Keratinocyte (primary cell): Measurements from ENCODE around the gene GPT2.

Experiments used
- EZH2 ChIP-seq: IDR thresholded peaks from one replicate; pipeline ENCODE4 v1.6.1; 2012; ENCODE audit warnings: inconsistent platforms, mild to moderate bottlenecking, low read length, moderate library complexity
- TF ChIP-seq, protein P1 (sequence below), 3 experiments: IDR thresholded peaks in 1 of 3; conservative IDR thresholded peaks in 1 of 3; optimal IDR thresholded peaks in 1 of 3; 2 replicates in 2 of 3; 3 replicates in 1 of 3; pipeline versions ENCODE3 to v1.5.1; 2011; ENCODE audit warnings: low read length in 3 of 3, mild to moderate bottlenecking in 3 of 3, moderate library complexity in 2 of 3, control low read depth in 1 of 3, inconsistent platforms in 1 of 3; ENCODE audit not compliant: insufficient read depth in 2 of 3; ENCODE audit errors: extremely low read depth in 1 of 3

DNA sequence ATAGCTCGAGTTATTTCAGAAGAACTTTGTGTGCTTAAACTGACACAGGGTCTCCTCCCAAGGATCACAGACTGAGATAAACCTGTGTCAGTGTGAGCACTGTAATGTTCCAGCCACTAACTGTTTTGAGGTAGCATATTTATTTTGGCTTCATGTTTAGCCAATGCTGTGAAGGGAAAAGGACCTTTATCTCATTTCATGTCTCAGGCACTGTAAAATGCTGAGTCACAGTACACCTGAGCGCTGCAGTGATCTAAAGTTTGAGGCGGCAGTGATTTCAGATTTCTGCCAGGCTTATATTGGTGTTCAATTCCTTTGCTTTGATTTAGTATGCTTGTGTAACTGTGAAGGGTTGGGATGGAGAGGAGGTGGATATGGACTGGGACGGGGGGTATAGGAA, 92.4 kb downstream of the GPT2 start:
- TF ChIP-seq, protein P1, sequence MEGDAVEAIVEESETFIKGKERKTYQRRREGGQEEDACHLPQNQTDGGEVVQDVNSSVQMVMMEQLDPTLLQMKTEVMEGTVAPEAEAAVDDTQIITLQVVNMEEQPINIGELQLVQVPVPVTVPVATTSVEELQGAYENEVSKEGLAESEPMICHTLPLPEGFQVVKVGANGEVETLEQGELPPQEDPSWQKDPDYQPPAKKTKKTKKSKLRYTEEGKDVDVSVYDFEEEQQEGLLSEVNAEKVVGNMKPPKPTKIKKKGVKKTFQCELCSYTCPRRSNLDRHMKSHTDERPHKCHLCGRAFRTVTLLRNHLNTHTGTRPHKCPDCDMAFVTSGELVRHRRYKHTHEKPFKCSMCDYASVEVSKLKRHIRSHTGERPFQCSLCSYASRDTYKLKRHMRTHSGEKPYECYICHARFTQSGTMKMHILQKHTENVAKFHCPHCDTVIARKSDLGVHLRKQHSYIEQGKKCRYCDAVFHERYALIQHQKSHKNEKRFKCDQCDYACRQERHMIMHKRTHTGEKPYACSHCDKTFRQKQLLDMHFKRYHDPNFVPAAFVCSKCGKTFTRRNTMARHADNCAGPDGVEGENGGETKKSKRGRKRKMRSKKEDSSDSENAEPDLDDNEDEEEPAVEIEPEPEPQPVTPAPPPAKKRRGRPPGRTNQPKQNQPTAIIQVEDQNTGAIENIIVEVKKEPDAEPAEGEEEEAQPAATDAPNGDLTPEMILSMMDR (optimal IDR thresholded peaks at IDR 0.05 in 1 of 3, IDR thresholded peaks at IDR 0.05 in 1 of 3, conservative IDR thresholded peaks at IDR 0.05 in 1 of 3; ENCODE audit: extremely low read depth in 1 of 3, insufficient read depth in 2 of 3, low read length in 3 of 3) = no peak
- no peak for TF ChIP-seq EZH2
